Pancreas (tissue), 10 donors: ENCODE results near the gene B3GAT1. TPM values are rescaled to one million over a fixed set of nuclear protein-coding genes. Genes with fewer than 3 reads are reported as not detected.

Experiments used
- ATAC-seq, 4 donors: fragments of 200-7000 bp; cut with Tn5 transposase; one replicate each; pipeline versions ENCODE4 v1.8.0 to v1.9.1; 2020; ENCODE audit warnings: mild to moderate bottlenecking in 4 of 4, moderate library complexity in 4 of 4
- DNase-seq, 6 donors: peaks; one replicate each; pipeline ENCODE4 v3.0.0-alpha.2; 2020
- FAIRE-seq: peaks from 2 replicates; lab custom pipeline; 2012; peaks lifted over from hg19 to GRCh38; lab: Jason Lieb, UNC
- H3K27ac ChIP-seq, 4 donors: fragments of 200-600 bp; sonication (generic); 1 replicate in 3 of 4; 2 replicates in 1 of 4; pipeline versions ENCODE4 v1.5.0 to v1.8.0; 2020
- H3K27me3 ChIP-seq, 4 donors: fragments of 200-600 bp; one replicate each; pipeline ENCODE4 v1.8.0; 2021
- H3K36me3 ChIP-seq, 3 donors: fragments of 200-600 bp; sonication (generic) in 1 of 3; one replicate each; pipeline versions ENCODE4 v1.5.0 to v1.8.0; 2020 to 2021
- H3K4me1 ChIP-seq, 3 donors: fragments of 200-600 bp; one replicate each; pipeline ENCODE4 v1.8.0; 2021
- H3K4me3 ChIP-seq, 4 donors: fragments of 200-600 bp; sonication (generic) in 2 of 4; one replicate each; pipeline versions ENCODE4 v1.5.0 to v1.8.0; 2020 to 2021
- H3K9me3 ChIP-seq, 4 donors: fragments of 200-600 bp; one replicate each; pipeline ENCODE4 v1.8.0; 2021
- WGBS, 2 donors: extraction: QIAGEN DNeasy Blood & Tissue Kit; methylation state at CpG; one replicate each; pipeline ENCODE4 v1.1.7; 2013; 5-methylcytosine and 5-hydroxymethylcytosine counted together
- intact Hi-C, 3 donors: fragments of 100-400 bp; cut with DNase I; formaldehyde crosslinking; loops; one replicate each; pipeline versions ENCODE4 v1.11.1 to v1.14.2; 2022
- polyA plus RNA-seq, 2 donors: library from polyadenylated mRNA; stranded (reverse); fragments of 200-250 nt; gene quantifications; one replicate each; pipeline ENCODE4 v1.2.3, GENCODE V29; 2013
- total RNA-seq, 6 donors: library from RNA; stranded (reverse); fragmentation: NEBNext Ultra II Directional in 4 of 6; extraction: Animal tissue kit (Norgen Biotek cat#: 25700) in 4 of 6; gene quantifications; one replicate each; pipeline versions ENCODE4 v1.2.1 to v1.2.4, GENCODE V29; 2021 to 2023
- TF ChIP-seq, protein P1 (sequence below), 4 donors: fragments of 200-600 bp; sonication (generic) in 3 of 4; IDR thresholded peaks; one replicate each; pipeline versions ENCODE4 v1.5.0 to v1.8.0; 2021; ENCODE audit warnings: antibody characterized with exemption in 4 of 4
- donor health status: healthy with polysubstance abuse.
- donor health status: DM: no; HTN: no; CAD: no; lungs with moderate emphysema.
- donor health status: DM: no; HTN: no; CAD: no.
- donor health status: control.
- donor health status: control.
- donor health status: Bipolar disorder and iron deficiency.
- donor health status: DM: yes; HTN: yes; CAD: no.
- donor health status: DM: no; HTN: no; CAD: no.
- donor health status: DM: no; HTN: no; CAD: no.
- donor health status: DM: yes; HTN: yes; CAD: no.

B3GAT1 gene
- total and polyA plus RNA-seq, 8 donors = 0.08 to 1.3 (median 0.20) TPM

DNA sequence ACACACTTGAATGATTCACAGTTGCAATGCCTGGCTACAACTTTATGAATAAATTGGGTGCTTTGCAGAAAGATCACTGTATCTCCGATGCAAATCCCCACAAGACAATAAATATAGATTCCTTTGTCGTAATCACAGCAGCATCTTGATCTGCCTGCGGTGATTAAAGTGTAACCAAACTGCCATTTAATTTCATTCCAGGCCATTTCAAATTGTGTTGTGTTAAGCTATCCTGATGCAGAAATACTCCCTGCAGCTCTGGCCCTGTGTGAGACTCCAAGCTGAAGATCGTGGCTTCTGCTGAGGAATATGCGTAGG, 40.8 kb upstream of the B3GAT1 start:
- Histone ChIP-seq H3K9me3 (no peaks in the 10 kb centered on the region), H3K27ac (no peak overlapping the region), H3K4me3 (no peak overlapping the region), H3K36me3 (no peaks in the 10 kb centered on the region), H3K4me1 (no peaks in the 10 kb centered on the region), H3K27me3 (no peaks in the 10 kb centered on the region)
- intact Hi-C loops = no loop called here
- ATAC-seq = no peak
- 59 to 74% methylated on average over 5 of the region's 5 CpGs for WGBS, 2 donors
- FAIRE-seq = no peak
- no peak for DNase-seq
- TF ChIP-seq, protein P1, sequence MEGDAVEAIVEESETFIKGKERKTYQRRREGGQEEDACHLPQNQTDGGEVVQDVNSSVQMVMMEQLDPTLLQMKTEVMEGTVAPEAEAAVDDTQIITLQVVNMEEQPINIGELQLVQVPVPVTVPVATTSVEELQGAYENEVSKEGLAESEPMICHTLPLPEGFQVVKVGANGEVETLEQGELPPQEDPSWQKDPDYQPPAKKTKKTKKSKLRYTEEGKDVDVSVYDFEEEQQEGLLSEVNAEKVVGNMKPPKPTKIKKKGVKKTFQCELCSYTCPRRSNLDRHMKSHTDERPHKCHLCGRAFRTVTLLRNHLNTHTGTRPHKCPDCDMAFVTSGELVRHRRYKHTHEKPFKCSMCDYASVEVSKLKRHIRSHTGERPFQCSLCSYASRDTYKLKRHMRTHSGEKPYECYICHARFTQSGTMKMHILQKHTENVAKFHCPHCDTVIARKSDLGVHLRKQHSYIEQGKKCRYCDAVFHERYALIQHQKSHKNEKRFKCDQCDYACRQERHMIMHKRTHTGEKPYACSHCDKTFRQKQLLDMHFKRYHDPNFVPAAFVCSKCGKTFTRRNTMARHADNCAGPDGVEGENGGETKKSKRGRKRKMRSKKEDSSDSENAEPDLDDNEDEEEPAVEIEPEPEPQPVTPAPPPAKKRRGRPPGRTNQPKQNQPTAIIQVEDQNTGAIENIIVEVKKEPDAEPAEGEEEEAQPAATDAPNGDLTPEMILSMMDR (IDR thresholded peaks at IDR 0.05) = no peak

GRCh38 chr11:134452026-134452837, 40.2 kb upstream of the B3GAT1 start:
- 56 to 70% methylated on average over 14 of the region's 14 CpGs for WGBS, 2 donors

DNA sequence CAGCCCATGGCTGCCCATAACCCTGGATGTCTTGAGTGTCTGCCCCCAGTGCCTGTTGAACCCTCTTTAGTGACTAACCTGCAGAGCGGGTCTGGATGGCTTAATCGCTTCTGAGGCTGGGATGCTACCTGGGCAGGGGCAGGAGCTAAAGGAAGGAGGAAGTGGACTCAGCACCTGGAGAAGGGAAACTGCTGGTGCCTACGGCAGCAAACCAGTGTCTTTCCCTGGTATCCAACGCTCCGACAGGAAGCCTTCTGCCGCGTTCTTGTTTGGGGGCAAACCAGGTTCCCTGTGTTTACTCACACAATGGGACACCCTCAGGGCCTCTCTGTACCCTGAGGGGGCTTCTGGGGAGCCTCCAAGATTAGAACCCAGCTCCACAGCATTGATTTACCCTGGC, 38.1 kb upstream of the B3GAT1 start:
- no peaks in the 10 kb centered on the region for H3K9me3 ChIP-seq
- intact Hi-C loops = no loop called here
- H3K27me3 ChIP-seq = no peaks in the 10 kb centered on the region
- no peak for ATAC-seq
- no peak overlapping the region for H3K4me3 ChIP-seq
- DNase-seq = no peak
- FAIRE-seq = no peak
- 69 to 77% methylated on average over 7 of the region's 7 CpGs for WGBS, 2 donors
- no peaks in the 10 kb centered on the region for H3K36me3 ChIP-seq
- no peaks in the 10 kb centered on the region for H3K4me1 ChIP-seq
- H3K27ac ChIP-seq = no peak overlapping the region
- TF ChIP-seq, protein P1 (IDR thresholded peaks at IDR 0.05) = no peak

More at GRCh38 chr11:134452026-134452837, 40.2 kb upstream of the B3GAT1 start:
- no peak overlapping the region for H3K27ac ChIP-seq
- no peaks in the 10 kb centered on the region for H3K27me3 ChIP-seq
- FAIRE-seq (no peak), ATAC-seq (no peak), DNase-seq (no peak)
- no peaks in the 10 kb centered on the region for H3K36me3 ChIP-seq
- H3K4me3 ChIP-seq = no peak overlapping the region
- no peaks in the 10 kb centered on the region for H3K9me3 ChIP-seq
- no peaks in the 10 kb centered on the region for H3K4me1 ChIP-seq
- intact Hi-C loops = no loop called here
- TF ChIP-seq, protein P1 (IDR thresholded peaks at IDR 0.05) = no peak

GRCh38 chr11:134449713-134450112, 37.7 kb upstream of the B3GAT1 start:
- Histone ChIP-seq H3K9me3 (no peaks in the 10 kb centered on the region), H3K4me1 (no peaks in the 10 kb centered on the region), H3K36me3 (no peaks in the 10 kb centered on the region), H3K27ac (no peak overlapping the region), H3K4me3 (no peak overlapping the region), H3K27me3 (no peaks in the 10 kb centered on the region)
- FAIRE-seq (no peak), DNase-seq (no peak), ATAC-seq (no peak)
- 47 to 65% methylated on average over 7 of the region's 7 CpGs for WGBS, 2 donors
- intact Hi-C loops = no loop called here
- TF ChIP-seq, protein P1 (IDR thresholded peaks at IDR 0.05) = no peak

DNA sequence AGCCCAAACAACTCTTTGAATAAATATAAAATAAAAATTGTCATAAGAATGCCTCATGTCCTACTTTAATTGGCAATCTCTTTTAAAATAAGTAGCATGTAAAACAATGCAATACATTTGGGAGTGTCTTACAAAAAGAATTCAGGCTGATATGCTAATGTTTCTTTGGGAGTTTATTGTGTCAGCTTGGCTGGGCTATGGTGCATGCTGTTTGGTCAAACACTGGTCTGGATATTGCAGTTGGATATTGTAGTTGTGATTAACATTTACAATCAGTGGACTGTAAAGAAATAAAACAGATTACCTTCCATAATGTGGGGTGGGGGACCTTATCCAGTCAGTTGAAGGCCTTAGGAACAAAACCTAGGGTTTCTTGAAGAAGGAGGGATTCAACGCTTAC, 37.0 kb upstream of the B3GAT1 start:
- H3K9me3 ChIP-seq = no peaks in the 10 kb centered on the region

More for the DNA sequence above, 37.0 kb upstream of the B3GAT1 start:
- no peak for ATAC-seq
- FAIRE-seq = no peak
- WGBS, 2 donors = 96 to 100% methylated on average over 1 of the region's 1 CpG
- H3K27ac ChIP-seq = no peak overlapping the region
- H3K4me3 ChIP-seq = no peak overlapping the region
- H3K27me3 ChIP-seq = no peaks in the 10 kb centered on the region
- intact Hi-C loops = no loop called here
- TF ChIP-seq, protein P1 (IDR thresholded peaks at IDR 0.05) = no peak
- H3K36me3 ChIP-seq = no peaks in the 10 kb centered on the region
- H3K4me1 ChIP-seq = no peaks in the 10 kb centered on the region
- DNase-seq = no peak
